Measurements from ENCODE around the gene CD300LB.
"Not testable (repeated sequence)": the region's sequence is repeated elsewhere in the genome, so short reads cannot be mapped to it uniquely, and the experiment has no call there.

CD300LB gene

DNA sequence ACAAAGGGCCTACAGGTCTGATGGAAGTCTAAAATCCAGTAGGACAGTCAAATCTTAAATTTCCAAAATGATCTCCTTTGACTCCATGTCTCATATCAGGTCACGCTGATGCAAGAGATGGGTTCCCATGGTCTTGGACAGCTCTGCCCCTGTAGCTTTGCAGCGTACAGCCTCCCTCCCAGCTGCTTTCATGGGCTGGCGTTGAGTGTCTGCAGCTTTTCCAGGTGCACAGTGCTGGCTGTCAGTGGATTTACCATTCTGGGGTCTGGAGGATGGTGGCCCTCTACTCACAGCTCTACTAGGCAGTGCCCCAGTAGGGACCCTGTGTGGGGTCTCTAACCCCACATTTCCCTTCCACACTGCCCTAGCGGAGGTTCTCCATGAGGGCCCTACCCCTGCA lies 43.0 kb downstream of the CD300LB start:
- not testable (repeated sequence) for DNase-seq

GRCh38 chr17:74485841-74486240 lies 45.4 kb downstream of the CD300LB start:
- no peak for DNase-seq

GRCh38 chr17:74485022-74485743 lies 46.1 kb downstream of the CD300LB start:
- no peak for DNase-seq

- no peak for DNase-seq
Observed at GRCh38 chr17:74484066-74484465, 47.2 kb downstream of the CD300LB start.

GRCh38 chr17:74481621-74482020 lies 49.7 kb downstream of the CD300LB start:
- no peak for DNase-seq

DNA sequence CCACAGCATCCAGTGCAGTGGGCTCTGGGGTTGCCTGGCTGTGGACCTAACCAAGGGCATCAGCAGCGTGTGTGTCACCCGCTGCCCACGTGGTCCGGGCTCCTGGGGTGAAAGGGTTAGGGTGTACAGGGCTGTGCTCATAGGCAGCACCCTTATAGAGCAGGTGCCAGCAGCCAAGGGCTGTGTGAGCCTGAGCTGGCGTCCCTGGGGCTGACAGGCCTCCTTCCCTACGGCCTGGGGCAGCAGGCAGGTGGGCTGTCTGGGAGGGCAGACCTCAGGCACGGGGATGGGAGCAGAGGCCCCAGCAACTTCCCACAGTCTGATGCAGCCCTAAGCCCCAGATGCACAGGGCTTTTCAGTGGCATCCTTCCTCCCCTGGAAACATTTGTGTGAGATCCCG lies 51.0 kb downstream of the CD300LB start:
- DNase-seq = no peak

- no peak for DNase-seq
Observed at GRCh38 chr17:74478420-74479100, 52.7 kb downstream of the CD300LB start.

GRCh38 chr17:74477411-74477810 lies 53.9 kb downstream of the CD300LB start:
- no peak for DNase-seq

DNA sequence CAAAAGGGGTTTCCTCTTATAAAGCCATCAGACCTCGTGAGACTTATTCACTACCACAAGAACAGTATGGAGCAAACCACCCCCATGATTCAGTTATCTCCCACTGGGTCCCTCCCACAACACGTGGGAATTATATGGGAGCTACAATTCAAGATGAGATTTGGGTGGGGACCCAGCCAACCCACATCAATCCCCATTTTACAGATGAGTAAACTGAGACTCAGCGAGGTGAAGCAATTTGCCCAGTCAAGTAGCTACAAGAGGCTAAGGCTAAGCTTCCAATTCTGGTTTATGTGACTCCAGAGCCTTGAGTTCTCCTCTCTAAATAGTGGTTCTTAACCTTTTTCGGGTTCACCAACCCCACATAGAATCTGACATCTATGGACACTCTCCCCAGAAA lies 56.1 kb downstream of the CD300LB start:
- DNase-seq = no peak

- no peak for DNase-seq
Observed at GRCh38 chr17:74474043-74474792, 57.1 kb downstream of the CD300LB start.

DNA sequence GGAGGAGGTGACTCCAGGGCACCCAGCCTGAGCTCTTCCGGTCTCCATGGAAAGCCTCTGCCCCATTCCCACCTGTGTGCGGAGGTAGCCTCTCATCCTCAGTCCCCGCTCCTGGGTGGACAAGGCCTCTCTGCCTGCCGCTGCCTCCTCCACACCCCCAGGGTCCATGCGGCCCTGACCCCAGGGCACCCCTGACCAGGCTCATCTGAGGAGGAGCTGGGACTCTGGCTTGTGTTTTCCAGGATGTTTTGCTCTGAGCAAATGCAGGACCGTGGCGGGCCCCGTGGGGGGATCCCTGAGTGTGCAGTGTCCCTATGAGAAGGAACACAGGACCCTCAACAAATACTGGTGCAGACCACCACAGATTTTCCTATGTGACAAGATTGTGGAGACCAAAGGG lies 58.0 kb downstream of the CD300LB start:
- DNase-seq = no peak

DNA sequence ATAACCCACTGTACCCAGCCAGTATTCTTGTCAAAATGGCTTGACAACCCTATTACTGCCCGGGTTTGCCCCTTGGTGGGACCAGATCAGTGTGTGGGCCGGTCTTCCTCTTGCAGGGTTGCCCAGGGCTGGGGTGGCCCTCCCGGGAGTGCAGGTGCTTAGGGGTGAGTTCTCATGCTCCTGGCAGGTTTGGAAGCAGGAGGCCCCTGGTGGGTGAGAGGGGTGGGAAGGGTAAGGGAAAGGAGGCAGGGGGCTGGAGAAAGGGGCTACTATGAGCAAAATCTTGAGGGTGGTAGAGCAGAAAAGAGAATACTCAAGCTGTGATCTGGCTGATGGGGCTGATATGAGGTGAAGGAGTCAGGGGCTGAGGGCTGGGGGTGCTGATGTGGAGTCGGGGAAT lies 58.4 kb downstream of the CD300LB start:
- DNase-seq = no peak

- no peak for DNase-seq
Observed at GRCh38 chr17:74471341-74471740, 59.9 kb downstream of the CD300LB start.
